ENCODE measurements around the gene TST. TPM values are rescaled to one million over a fixed set of nuclear protein-coding genes. Genes with fewer than 3 reads are reported as not detected.

TST gene
- total RNA-seq, 6 experiments from 2014 or later: 18.6 to 32.8 (median 21.7) TPM

GRCh38 chr22:37032134-37032534 lies 12.9 kb upstream of the TST start:
- H3K4me3 Mint-ChIP-seq: no peak overlapping the region
- peaks cover 12% of the 10 kb centered on the region for H3K27me3 Mint-ChIP-seq (ENCODE audit: insufficient read depth)
- H3K27ac Mint-ChIP-seq: no peak overlapping the region
- H3K4me1 Mint-ChIP-seq (ENCODE audit: low read depth): no peaks in the 10 kb centered on the region
- no peaks in the 10 kb centered on the region for H3K36me3 Mint-ChIP-seq (ENCODE audit: low read depth)
- no peak for DNase-seq
- H3K9me3 Mint-ChIP-seq: no peaks in the 10 kb centered on the region
- TF ChIP-seq, protein P1, sequence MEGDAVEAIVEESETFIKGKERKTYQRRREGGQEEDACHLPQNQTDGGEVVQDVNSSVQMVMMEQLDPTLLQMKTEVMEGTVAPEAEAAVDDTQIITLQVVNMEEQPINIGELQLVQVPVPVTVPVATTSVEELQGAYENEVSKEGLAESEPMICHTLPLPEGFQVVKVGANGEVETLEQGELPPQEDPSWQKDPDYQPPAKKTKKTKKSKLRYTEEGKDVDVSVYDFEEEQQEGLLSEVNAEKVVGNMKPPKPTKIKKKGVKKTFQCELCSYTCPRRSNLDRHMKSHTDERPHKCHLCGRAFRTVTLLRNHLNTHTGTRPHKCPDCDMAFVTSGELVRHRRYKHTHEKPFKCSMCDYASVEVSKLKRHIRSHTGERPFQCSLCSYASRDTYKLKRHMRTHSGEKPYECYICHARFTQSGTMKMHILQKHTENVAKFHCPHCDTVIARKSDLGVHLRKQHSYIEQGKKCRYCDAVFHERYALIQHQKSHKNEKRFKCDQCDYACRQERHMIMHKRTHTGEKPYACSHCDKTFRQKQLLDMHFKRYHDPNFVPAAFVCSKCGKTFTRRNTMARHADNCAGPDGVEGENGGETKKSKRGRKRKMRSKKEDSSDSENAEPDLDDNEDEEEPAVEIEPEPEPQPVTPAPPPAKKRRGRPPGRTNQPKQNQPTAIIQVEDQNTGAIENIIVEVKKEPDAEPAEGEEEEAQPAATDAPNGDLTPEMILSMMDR (IDR thresholded peaks at IDR 0.05): no peak

GRCh38 chr22:37030560-37031281 lies 11.5 kb upstream of the TST start:
- Mint-ChIP-seq H3K27ac (no peak overlapping the region), H3K27me3 (ENCODE audit: insufficient read depth) (0 out of 2 replicates have a peak, but pooled peaks cover 2% of the 10 kb centered on the region), H3K9me3 (no peaks in the 10 kb centered on the region), H3K4me1 (ENCODE audit: low read depth) (no peaks in the 10 kb centered on the region), H3K36me3 (ENCODE audit: low read depth) (0 out of 2 replicates have a peak, but pooled peaks cover under 1% of the 10 kb centered on the region), H3K4me3 (no peak overlapping the region)
- no peak for DNase-seq
- TF ChIP-seq, protein P1 (IDR thresholded peaks at IDR 0.05): no peak; the same call in 1 of the 2 replicates

DNA sequence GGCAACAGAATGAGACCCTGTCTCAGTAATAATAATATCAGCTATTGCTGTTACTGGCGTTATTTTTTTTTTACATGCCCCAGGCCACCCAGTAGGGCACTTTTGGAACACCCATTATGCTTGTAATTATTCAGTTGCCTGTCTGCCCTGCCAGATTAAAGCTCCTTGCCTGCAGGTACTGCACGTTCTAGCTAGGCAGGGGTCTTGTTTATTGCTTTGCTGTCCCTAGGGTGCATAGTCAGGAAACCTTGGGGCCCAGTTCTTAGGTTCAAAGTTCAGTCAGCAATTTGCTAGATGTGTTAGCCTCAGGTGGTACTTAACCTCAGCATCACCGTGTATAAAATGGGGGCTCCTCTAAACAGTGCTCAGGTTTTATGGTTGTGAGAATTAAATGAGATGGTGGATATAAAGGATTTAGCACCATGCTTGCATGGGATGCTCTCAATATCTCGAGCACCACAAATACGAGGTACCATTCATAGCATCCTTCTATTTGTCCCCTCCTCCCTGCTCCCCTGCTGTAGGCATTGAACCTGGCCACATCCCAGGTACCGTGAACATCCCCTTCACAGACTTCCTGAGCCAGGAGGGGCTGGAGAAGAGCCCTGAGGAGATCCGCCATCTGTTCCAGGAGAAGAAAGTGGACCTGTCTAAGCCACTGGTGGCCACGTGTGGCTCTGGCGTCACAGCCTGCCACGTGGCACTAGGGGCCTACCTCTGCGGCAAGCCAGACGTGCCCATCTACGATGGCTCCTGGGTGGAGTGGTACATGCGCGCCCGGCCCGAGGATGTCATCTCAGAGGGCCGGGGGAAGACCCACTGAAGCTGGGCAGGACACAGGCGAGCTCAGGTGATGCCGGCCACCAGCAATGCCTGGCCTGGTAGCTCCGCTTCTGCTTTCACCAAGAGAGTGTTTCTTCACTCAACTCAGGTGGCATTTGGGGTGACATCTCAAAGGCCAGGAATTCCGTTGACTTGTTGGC lies 9.7 kb upstream of the TST start:
- Mint-ChIP-seq H3K9me3 (no peaks in the 10 kb centered on the region), H3K27ac (no peak overlapping the region), H3K36me3 (ENCODE audit: low read depth) (peaks cover 10% of the 10 kb centered on the region; the same call in 1 of the 2 replicates)

DNA sequence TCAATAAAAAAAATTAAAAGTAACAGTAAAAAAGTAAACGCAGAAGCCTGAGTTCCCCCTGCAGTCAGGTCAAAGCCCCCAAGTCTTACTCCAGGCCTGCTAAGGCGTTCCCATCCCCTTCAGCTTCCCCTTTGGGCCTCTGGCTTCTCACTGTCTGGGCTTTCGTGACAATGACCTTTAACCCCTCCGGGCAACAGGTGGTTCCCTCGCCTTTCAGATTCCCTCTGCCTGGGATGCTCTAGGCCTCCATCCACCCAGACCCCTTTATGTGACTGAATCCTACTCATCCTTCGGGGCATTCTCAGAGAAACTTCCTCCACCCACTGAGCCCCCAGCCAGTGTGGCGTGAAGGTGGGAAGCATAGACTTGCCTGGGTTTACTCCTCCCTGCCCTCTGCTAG lies 8.3 kb upstream of the TST start:
- TF ChIP-seq, protein P1 (IDR thresholded peaks at IDR 0.05): no peak
- Mint-ChIP-seq H3K4me1 (ENCODE audit: low read depth) (no peaks in the 10 kb centered on the region), H3K27ac (no peak overlapping the region), H3K36me3 (ENCODE audit: low read depth) (peaks cover 10% of the 10 kb centered on the region; the same call in 1 of the 2 replicates), H3K27me3 (ENCODE audit: insufficient read depth) (peaks cover 5% of the 10 kb centered on the region; the same call in 1 of the 2 replicates), H3K4me3 (no peak overlapping the region), H3K9me3 (no peaks in the 10 kb centered on the region)
- DNase-seq: no peak

More for the DNA sequence above, 9.7 kb upstream of the TST start:
- Mint-ChIP-seq H3K4me3 (no peak overlapping the region), H3K27me3 (ENCODE audit: insufficient read depth) (peaks cover 5% of the 10 kb centered on the region; the same call in 1 of the 2 replicates), H3K4me1 (ENCODE audit: low read depth) (no peaks in the 10 kb centered on the region)
- TF ChIP-seq, protein P1 (IDR thresholded peaks at IDR 0.05): no peak
- no peak for DNase-seq

- H3K4me3 Mint-ChIP-seq: no peak overlapping the region
- TF ChIP-seq, protein P1 (IDR thresholded peaks at IDR 0.05): no peak
- H3K9me3 Mint-ChIP-seq: no peaks in the 10 kb centered on the region
- peaks cover 3% of the 10 kb centered on the region; the same call in 1 of the 2 replicates for H3K27me3 Mint-ChIP-seq (ENCODE audit: insufficient read depth)
- no peak for DNase-seq
- H3K27ac Mint-ChIP-seq: no peak overlapping the region
- H3K4me1 Mint-ChIP-seq (ENCODE audit: low read depth): peaks cover 6% of the 10 kb centered on the region; the same call in 1 of the 2 replicates
- peaks cover 10% of the 10 kb centered on the region; the same call in 1 of the 2 replicates for H3K36me3 Mint-ChIP-seq (ENCODE audit: low read depth)
Measured at GRCh38 chr22:37026325-37026724, 7.1 kb upstream of the TST start.
